Activated CD8-positive, alpha-beta T cell treated with anti-CD3 and anti-CD28 coated beads for 36 hours (primary cell): ENCODE data around the gene CDH2. TPM values are rescaled to one million over a fixed set of nuclear protein-coding genes. Genes with fewer than 3 reads are reported as not detected.

ENCODE experiments used
- ATAC-seq: fragments of 200-7000 bp; cut with Tn5 transposase; one replicate; pipeline ENCODE4 v1.10.0; 2021; ENCODE audit warnings: mild to moderate bottlenecking, moderate library complexity
- CTCF ChIA-PET: fragments of 350-600 bp; sonication (Branson Sonifier 250); formaldehyde crosslinking; loops from one replicate; lab custom pipeline; 2021; ENCODE audit warnings: antibody characterized with exemption; lab: Charles Lee
- POLR2A ChIA-PET: fragments of 350-600 bp; sonication (Branson Sonifier 250); formaldehyde crosslinking; loops from one replicate; lab custom pipeline; 2021; ENCODE audit warnings: antibody characterized with exemption; lab: Charles Lee
- DNase-seq: peaks from one replicate; pipeline ENCODE4 v3.0.0-alpha.2; 2020
- H3K27ac Mint-ChIP-seq: one replicate; pipeline ENCODE4 v1.8.0; 2021; ENCODE audit warnings: mild to moderate bottlenecking, mixed read lengths
- H3K27me3 Mint-ChIP-seq: one replicate; pipeline ENCODE4 v1.8.0; 2021; ENCODE audit warnings: mixed read lengths
- H3K36me3 Mint-ChIP-seq: one replicate; pipeline ENCODE4 v1.8.0; 2021; ENCODE audit warnings: low read depth, mixed read lengths
- H3K4me1 Mint-ChIP-seq: one replicate; pipeline ENCODE4 v1.8.0; 2021; ENCODE audit warnings: low read depth, mixed read lengths
- H3K4me3 Mint-ChIP-seq: one replicate; pipeline ENCODE4 v1.8.0; 2021; ENCODE audit warnings: mild to moderate bottlenecking, moderate library complexity, mixed read lengths
- H3K9me3 Mint-ChIP-seq: one replicate; pipeline ENCODE4 v1.8.0; 2021; ENCODE audit warnings: mixed read lengths
- CTCF ChIP-seq: fragments of 200-600 bp; IDR thresholded peaks from one replicate; pipeline ENCODE4 v1.8.0; 2022; ENCODE audit warnings: antibody characterized with exemption, mild to moderate bottlenecking
- intact Hi-C: fragments of 100-400 bp; cut with micrococcal nuclease; formaldehyde crosslinking; loops from one replicate; pipeline ENCODE4 v1.10.0; 2022
- total RNA-seq, 2 experiments: library from RNA; stranded (reverse); gene quantifications; one replicate each; pipeline ENCODE4 v1.2.3, GENCODE V29; 2021

The CDH2 gene
- total RNA-seq, 2 experiments from 2014 or later = 0.18 TPM; not detected in 1

- ATAC-seq = no peak
- Mint-ChIP-seq H3K36me3 (no peaks in the 10 kb centered on the region), H3K27me3 (no peaks in the 10 kb centered on the region), H3K4me1 (no peaks in the 10 kb centered on the region), H3K9me3 (peaks cover 2% of the 10 kb centered on the region), H3K27ac (no peak overlapping the region), H3K4me3 (no peak overlapping the region)
- CTCF ChIA-PET = no interaction called here
- no peak for TF ChIP-seq CTCF
- POLR2A ChIA-PET = no interaction called here
- DNase-seq = no peak
- intact Hi-C loops = no loop called here
These were observed 137.2 kb downstream of the CDH2 start for GRCh38 chr18:28039691-28040090.

GRCh38 chr18:28039078-28039477 lies 137.9 kb downstream of the CDH2 start:
- CTCF ChIA-PET = no interaction called here
- no peak for ATAC-seq
- intact Hi-C loops = no loop called here
- no peak for TF ChIP-seq CTCF
- POLR2A ChIA-PET = no interaction called here
- no peak for DNase-seq
- peaks cover 2% of the 10 kb centered on the region for H3K9me3 Mint-ChIP-seq
- H3K36me3 Mint-ChIP-seq = no peaks in the 10 kb centered on the region
- H3K4me3 Mint-ChIP-seq = no peak overlapping the region
- H3K4me1 Mint-ChIP-seq = no peaks in the 10 kb centered on the region
- no peaks in the 10 kb centered on the region for H3K27me3 Mint-ChIP-seq
- H3K27ac Mint-ChIP-seq = no peak overlapping the region

GRCh38 chr18:28036488-28036887 lies 140.4 kb downstream of the CDH2 start:
- DNase-seq (no peak), ATAC-seq (no peak)
- Mint-ChIP-seq H3K9me3 (peaks cover 2% of the 10 kb centered on the region), H3K4me3 (no peak overlapping the region), H3K4me1 (no peaks in the 10 kb centered on the region), H3K27ac (no peak overlapping the region), H3K36me3 (no peaks in the 10 kb centered on the region), H3K27me3 (no peaks in the 10 kb centered on the region)
- ChIA-PET CTCF (no interaction called here), POLR2A (no interaction called here)
- TF ChIP-seq CTCF = no peak
- intact Hi-C loops = no loop called here

- DNase-seq = no peak
- Mint-ChIP-seq H3K27ac (no peak overlapping the region), H3K4me1 (no peaks in the 10 kb centered on the region), H3K9me3 (peaks cover 2% of the 10 kb centered on the region), H3K4me3 (no peak overlapping the region), H3K27me3 (no peaks in the 10 kb centered on the region), H3K36me3 (no peaks in the 10 kb centered on the region)
- intact Hi-C loops = no loop called here
- no peak for ATAC-seq
- ChIA-PET CTCF (no interaction called here), POLR2A (no interaction called here)
- TF ChIP-seq CTCF = no peak
These were observed 142.4 kb downstream of the CDH2 start for GRCh38 chr18:28034567-28034966.

GRCh38 chr18:28032177-28032576 lies 144.8 kb downstream of the CDH2 start:
- ATAC-seq (no peak), DNase-seq (no peak)
- no peak for TF ChIP-seq CTCF
- no peaks in the 10 kb centered on the region for H3K36me3 Mint-ChIP-seq
- POLR2A ChIA-PET = no interaction called here
- intact Hi-C loops = no loop called here
- CTCF ChIA-PET = no interaction called here
- H3K4me3 Mint-ChIP-seq = no peak overlapping the region
- H3K27ac Mint-ChIP-seq = no peak overlapping the region
- no peaks in the 10 kb centered on the region for H3K4me1 Mint-ChIP-seq
- no peaks in the 10 kb centered on the region for H3K9me3 Mint-ChIP-seq
- no peaks in the 10 kb centered on the region for H3K27me3 Mint-ChIP-seq
